Panc1 (cell line): ENCODE results near the gene GPR12. TPM values are rescaled to one million over a fixed set of nuclear protein-coding genes. Genes with fewer than 3 reads are reported as not detected.

Experiments
- ATAC-seq: fragments of 200-7000 bp; cut with Tn5 transposase; 2 replicates; pipeline ENCODE4 v1.9.1; 2020; ENCODE audit warnings: mild to moderate bottlenecking, moderate library complexity
- BruUV-seq: library from RNA; stranded (reverse); fragments of 400-500 nt; replicated peaks from 2 replicates; lab custom pipeline; 2021; lab: Mats Ljungman, UMichigan
- CTCF ChIA-PET: fragments of 300-600 bp; sonication (Branson Sonifier 250); formaldehyde crosslinking; loops from one replicate; lab custom pipeline; 2022; ENCODE audit warnings: antibody characterized with exemption; lab: Charles Lee
- POLR2A ChIA-PET: fragments of 300-600 bp; sonication (Branson Sonifier 250); formaldehyde crosslinking; loops from one replicate; lab custom pipeline; 2022; ENCODE audit warnings: antibody characterized with exemption; lab: Charles Lee
- DNase-seq: peaks from one replicate; pipeline ENCODE4 v3.0.0-alpha.2; 2010; ENCODE audit warnings: low read depth, low spot score
- H3K27ac ChIP-seq: 2 replicates; pipeline ENCODE4 v1.5.1; 2011; ENCODE audit warnings: mild to moderate bottlenecking, low read length, inconsistent platforms
- H3K27me3 ChIP-seq: fragments of 200-500 bp; sonication (Bioruptor generic); 2 replicates; pipeline ENCODE4 v1.6.0; 2014; ENCODE audit warnings: low read length, inconsistent platforms; ENCODE audit not compliant: control insufficient read depth, insufficient read depth
- H3K36me3 ChIP-seq: fragments of 200-500 bp; sonication (Bioruptor generic); 2 replicates; pipeline ENCODE4 v1.5.1; 2014; ENCODE audit warnings: inconsistent platforms, mild to moderate bottlenecking, low read length, moderate library complexity; ENCODE audit not compliant: control insufficient read depth, insufficient read depth
- H3K4me1 ChIP-seq: 2 replicates; pipeline ENCODE4 v1.5.1; 2011; ENCODE audit warnings: inconsistent platforms, mild to moderate bottlenecking, low read length, moderate library complexity; ENCODE audit not compliant: control insufficient read depth, insufficient read depth
- H3K4me3 ChIP-seq, 2 experiments: 2 replicates each; pipeline ENCODE4 v1.5.1; 2011 to 2012; ENCODE audit warnings: low read depth in 2 of 2, low read length in 2 of 2, mild to moderate bottlenecking in 2 of 2, inconsistent platforms in 1 of 2, moderate library complexity in 1 of 2
- H3K9me3 ChIP-seq: fragments of 200-500 bp; sonication (Bioruptor generic); 2 replicates; pipeline ENCODE4 v1.5.1; 2014; ENCODE audit warnings: low read depth, mild to moderate bottlenecking, inconsistent platforms, low read length, moderate library complexity; ENCODE audit not compliant: control insufficient read depth, insufficient read depth
- POLR2AphosphoS5 ChIP-seq: IDR thresholded peaks from 2 replicates; pipeline ENCODE4 v1.6.1; 2012; ENCODE audit warnings: mild to moderate bottlenecking, low read depth, low read length, moderate library complexity
- SIN3A ChIP-seq: IDR thresholded peaks from 2 replicates; pipeline ENCODE4 v1.6.1; 2012; ENCODE audit warnings: low read depth, mild to moderate bottlenecking, low read length, moderate library complexity, borderline replicate concordance; ENCODE audit not compliant: insufficient read depth
- TCF7L2 ChIP-seq: IDR thresholded peaks from 2 replicates; pipeline ENCODE4 v1.6.1; 2011; ENCODE audit warnings: mild to moderate bottlenecking, low read depth, low read length, inconsistent platforms
- in situ Hi-C: cut with HindIII; loops from 2 replicates; pipeline ENCODE4 v1.10.0; 2016; ENCODE audit warnings: low sequenced_read_pairs, low pct_unique_long_range_greater_than_20kb
- intact Hi-C: fragments of 100-400 bp; cut with micrococcal nuclease; formaldehyde crosslinking; loops from one replicate; pipeline ENCODE4 v1.10.0; 2022; ENCODE audit not compliant: unreplicated experiment
- total RNA-seq: library from RNA; stranded (reverse); gene quantifications from one replicate; pipeline ENCODE4 v1.2.1, GENCODE V29; 2021; ENCODE audit not compliant: unreplicated experiment
- TF ChIP-seq, protein P1 (sequence below): fragments of 450-650 bp; IDR thresholded peaks from 2 replicates; pipeline ENCODE4 v1.5.1; 2017; ENCODE audit warnings: mild to moderate bottlenecking
- TF ChIP-seq, protein P2 (sequence below), 2 experiments: IDR thresholded peaks; 2 replicates each; pipeline ENCODE4 v1.6.1; 2011 to 2012; ENCODE audit warnings: low read depth in 2 of 2, control low read depth in 1 of 2, low read length in 1 of 2, mild to moderate bottlenecking in 1 of 2, moderate library complexity in 1 of 2; ENCODE audit not compliant: insufficient read depth in 1 of 2

Gene GPR12
- total RNA-seq, 1 experiment from 2014 or later: not detected

DNA sequence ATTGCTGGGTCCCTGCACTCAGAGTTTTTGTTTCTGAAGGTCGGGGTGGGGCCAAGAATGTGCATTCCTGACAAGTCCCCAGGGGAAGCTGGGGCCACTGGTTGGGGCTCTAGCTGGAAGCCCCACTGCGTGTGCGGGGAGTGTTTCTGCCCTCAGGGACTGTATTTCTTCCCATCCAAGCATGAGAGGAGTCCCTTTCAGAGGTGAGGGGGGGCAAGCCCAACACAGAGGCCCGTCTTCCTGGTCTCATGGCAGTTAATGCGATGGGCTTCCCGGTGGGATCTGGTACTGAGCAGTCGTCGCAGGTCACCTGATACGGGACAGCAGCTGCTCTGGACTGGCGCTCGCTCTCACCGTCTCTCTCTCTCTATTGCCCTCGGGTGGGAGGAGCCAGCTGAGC, 50.4 kb downstream of the GPR12 start:
- Histone ChIP-seq H3K9me3 (no peaks in the 10 kb centered on the region), H3K27me3 (no peaks in the 10 kb centered on the region), H3K36me3 (no peaks in the 10 kb centered on the region), H3K4me3 (no peak overlapping the region), H3K4me1 (no peaks in the 10 kb centered on the region), H3K27ac (no peak overlapping the region)
- intact Hi-C loops: no loop called here
- ATAC-seq (no peak), DNase-seq (no peak)
- TF ChIP-seq, protein P1, sequence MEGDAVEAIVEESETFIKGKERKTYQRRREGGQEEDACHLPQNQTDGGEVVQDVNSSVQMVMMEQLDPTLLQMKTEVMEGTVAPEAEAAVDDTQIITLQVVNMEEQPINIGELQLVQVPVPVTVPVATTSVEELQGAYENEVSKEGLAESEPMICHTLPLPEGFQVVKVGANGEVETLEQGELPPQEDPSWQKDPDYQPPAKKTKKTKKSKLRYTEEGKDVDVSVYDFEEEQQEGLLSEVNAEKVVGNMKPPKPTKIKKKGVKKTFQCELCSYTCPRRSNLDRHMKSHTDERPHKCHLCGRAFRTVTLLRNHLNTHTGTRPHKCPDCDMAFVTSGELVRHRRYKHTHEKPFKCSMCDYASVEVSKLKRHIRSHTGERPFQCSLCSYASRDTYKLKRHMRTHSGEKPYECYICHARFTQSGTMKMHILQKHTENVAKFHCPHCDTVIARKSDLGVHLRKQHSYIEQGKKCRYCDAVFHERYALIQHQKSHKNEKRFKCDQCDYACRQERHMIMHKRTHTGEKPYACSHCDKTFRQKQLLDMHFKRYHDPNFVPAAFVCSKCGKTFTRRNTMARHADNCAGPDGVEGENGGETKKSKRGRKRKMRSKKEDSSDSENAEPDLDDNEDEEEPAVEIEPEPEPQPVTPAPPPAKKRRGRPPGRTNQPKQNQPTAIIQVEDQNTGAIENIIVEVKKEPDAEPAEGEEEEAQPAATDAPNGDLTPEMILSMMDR: no peak
- TF ChIP-seq TCF7L2 (no peak), SIN3A (no peak), POLR2AphosphoS5 (no peak)
- TF ChIP-seq, protein P2, sequence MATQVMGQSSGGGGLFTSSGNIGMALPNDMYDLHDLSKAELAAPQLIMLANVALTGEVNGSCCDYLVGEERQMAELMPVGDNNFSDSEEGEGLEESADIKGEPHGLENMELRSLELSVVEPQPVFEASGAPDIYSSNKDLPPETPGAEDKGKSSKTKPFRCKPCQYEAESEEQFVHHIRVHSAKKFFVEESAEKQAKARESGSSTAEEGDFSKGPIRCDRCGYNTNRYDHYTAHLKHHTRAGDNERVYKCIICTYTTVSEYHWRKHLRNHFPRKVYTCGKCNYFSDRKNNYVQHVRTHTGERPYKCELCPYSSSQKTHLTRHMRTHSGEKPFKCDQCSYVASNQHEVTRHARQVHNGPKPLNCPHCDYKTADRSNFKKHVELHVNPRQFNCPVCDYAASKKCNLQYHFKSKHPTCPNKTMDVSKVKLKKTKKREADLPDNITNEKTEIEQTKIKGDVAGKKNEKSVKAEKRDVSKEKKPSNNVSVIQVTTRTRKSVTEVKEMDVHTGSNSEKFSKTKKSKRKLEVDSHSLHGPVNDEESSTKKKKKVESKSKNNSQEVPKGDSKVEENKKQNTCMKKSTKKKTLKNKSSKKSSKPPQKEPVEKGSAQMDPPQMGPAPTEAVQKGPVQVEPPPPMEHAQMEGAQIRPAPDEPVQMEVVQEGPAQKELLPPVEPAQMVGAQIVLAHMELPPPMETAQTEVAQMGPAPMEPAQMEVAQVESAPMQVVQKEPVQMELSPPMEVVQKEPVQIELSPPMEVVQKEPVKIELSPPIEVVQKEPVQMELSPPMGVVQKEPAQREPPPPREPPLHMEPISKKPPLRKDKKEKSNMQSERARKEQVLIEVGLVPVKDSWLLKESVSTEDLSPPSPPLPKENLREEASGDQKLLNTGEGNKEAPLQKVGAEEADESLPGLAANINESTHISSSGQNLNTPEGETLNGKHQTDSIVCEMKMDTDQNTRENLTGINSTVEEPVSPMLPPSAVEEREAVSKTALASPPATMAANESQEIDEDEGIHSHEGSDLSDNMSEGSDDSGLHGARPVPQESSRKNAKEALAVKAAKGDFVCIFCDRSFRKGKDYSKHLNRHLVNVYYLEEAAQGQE (IDR thresholded peaks at IDR 0.05; ENCODE audit: insufficient read depth in 1 of 2, low read depth in 2 of 2, low read length in 1 of 2): no peak
- in situ Hi-C loops: no loop called here
- ChIA-PET CTCF (no interaction called here), POLR2A (no interaction called here)
- no TSS peak for BruUV-seq

DNA sequence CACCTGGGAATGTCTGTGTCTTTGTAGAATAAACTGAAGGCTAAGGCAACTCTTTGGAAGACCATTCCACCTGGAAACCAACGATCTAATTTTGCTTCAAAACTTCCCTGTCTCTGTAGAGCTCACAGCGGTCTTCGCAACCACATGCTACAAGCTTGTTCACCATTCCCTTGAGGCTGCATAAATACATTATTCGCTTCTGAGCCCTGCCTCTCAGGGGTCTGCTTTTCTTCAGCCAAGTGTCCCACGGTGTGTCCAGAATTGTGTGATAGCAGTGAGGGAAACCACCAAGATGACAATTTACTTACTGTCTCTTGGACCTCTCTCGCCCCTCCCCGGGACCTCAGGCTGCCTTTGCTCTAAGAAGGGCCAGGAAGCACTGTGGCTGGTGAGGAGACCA, 51.1 kb downstream of the GPR12 start:
- Histone ChIP-seq H3K36me3 (no peaks in the 10 kb centered on the region), H3K27me3 (no peaks in the 10 kb centered on the region), H3K9me3 (no peaks in the 10 kb centered on the region), H3K4me3 (no peak overlapping the region), H3K4me1 (no peaks in the 10 kb centered on the region), H3K27ac (no peak overlapping the region)
- no peak for DNase-seq
- no TSS peak for BruUV-seq
- CTCF ChIA-PET: interaction anchor here (1.0 kb wide), 1 partner anchor 164 kb away, joined by 4 read pairs; no protein-coding TSS in a partner anchor
- POLR2A ChIA-PET: no interaction called here
- TF ChIP-seq, protein P2 (IDR thresholded peaks at IDR 0.05; ENCODE audit: insufficient read depth in 1 of 2, low read depth in 2 of 2, low read length in 1 of 2): no peak
- TF ChIP-seq SIN3A (no peak), POLR2AphosphoS5 (no peak), TCF7L2 (no peak)
- TF ChIP-seq, protein P1: no peak
- intact Hi-C loops: no loop called here
- no peak for ATAC-seq
- in situ Hi-C loops: no loop called here
